A549 (cell line): ENCODE measurements around the gene GPRC5D.

Experiments
- EP300 ChIP-seq, 2 experiments: fragments of >200 bp; sonication (Bioruptor Twin); formaldehyde crosslinking; IDR thresholded peaks; 2 replicates in 1 of 2; 3 replicates in 1 of 2; pipeline ENCODE4 v1.6.1; 2016 to 2017
- MAX ChIP-seq: IDR thresholded peaks from 2 replicates; pipeline ENCODE4 v1.6.1; 2012
- MYC ChIP-seq: IDR thresholded peaks from 2 replicates; pipeline ENCODE4 v1.6.1; 2012; ENCODE audit warnings: mild to moderate bottlenecking, inconsistent platforms, low read length, improper control_type of control experiment, borderline replicate concordance
- NR3C1 ChIP-seq: fragments of >200 bp; sonication (Bioruptor Twin); formaldehyde crosslinking; IDR thresholded peaks from 3 replicates; pipeline ENCODE4 v1.6.1; 2017
- POLR2A ChIP-seq: IDR thresholded peaks from 2 replicates; pipeline ENCODE4 v1.6.1; 2012; ENCODE audit warnings: mild to moderate bottlenecking, low read length
- TP53 ChIP-seq: fragments of 250-450 bp; sonication (Bioruptor Pico); IDR thresholded peaks from 2 replicates; pipeline ENCODE4 v1.5.0; 2021; ENCODE audit warnings: mild to moderate bottlenecking, moderate library complexity
- TF ChIP-seq, protein P1 (sequence below): fragments of >200 bp; sonication (Bioruptor Twin); formaldehyde crosslinking; IDR thresholded peaks from 3 replicates; pipeline ENCODE4 v1.5.1; 2016
- TF ChIP-seq, protein P2 (sequence below): IDR thresholded peaks from 2 replicates; pipeline ENCODE4 v1.6.1; 2012

GRCh38 chr12:12909995-12910420 is 42.0 kb downstream of the GPRC5D start:
- TF ChIP-seq, protein P1, sequence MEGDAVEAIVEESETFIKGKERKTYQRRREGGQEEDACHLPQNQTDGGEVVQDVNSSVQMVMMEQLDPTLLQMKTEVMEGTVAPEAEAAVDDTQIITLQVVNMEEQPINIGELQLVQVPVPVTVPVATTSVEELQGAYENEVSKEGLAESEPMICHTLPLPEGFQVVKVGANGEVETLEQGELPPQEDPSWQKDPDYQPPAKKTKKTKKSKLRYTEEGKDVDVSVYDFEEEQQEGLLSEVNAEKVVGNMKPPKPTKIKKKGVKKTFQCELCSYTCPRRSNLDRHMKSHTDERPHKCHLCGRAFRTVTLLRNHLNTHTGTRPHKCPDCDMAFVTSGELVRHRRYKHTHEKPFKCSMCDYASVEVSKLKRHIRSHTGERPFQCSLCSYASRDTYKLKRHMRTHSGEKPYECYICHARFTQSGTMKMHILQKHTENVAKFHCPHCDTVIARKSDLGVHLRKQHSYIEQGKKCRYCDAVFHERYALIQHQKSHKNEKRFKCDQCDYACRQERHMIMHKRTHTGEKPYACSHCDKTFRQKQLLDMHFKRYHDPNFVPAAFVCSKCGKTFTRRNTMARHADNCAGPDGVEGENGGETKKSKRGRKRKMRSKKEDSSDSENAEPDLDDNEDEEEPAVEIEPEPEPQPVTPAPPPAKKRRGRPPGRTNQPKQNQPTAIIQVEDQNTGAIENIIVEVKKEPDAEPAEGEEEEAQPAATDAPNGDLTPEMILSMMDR, result no peak
- TF ChIP-seq POLR2A (no peak), TP53 (CRISPR knock-in tag) (no peak), EP300 (IDR thresholded peaks at IDR 0.05) (no peak), MYC (no peak), MAX (no peak), NR3C1 (no peak)
- TF ChIP-seq, protein P2, sequence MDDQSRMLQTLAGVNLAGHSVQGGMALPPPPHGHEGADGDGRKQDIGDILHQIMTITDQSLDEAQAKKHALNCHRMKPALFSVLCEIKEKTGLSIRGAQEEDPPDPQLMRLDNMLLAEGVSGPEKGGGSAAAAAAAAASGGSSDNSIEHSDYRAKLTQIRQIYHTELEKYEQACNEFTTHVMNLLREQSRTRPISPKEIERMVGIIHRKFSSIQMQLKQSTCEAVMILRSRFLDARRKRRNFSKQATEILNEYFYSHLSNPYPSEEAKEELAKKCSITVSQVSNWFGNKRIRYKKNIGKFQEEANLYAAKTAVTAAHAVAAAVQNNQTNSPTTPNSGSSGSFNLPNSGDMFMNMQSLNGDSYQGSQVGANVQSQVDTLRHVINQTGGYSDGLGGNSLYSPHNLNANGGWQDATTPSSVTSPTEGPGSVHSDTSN, result no peak
